Colonic mucosa (tissue), 4 donors: ENCODE measurements around the gene IL36A. TPM values are rescaled to one million over a fixed set of nuclear protein-coding genes. Genes with fewer than 3 reads are reported as not detected.

ENCODE experiments used
- DNase-seq: peaks from one replicate; pipeline ENCODE4 v3.0.0-alpha.2; 2020
- H3K27ac ChIP-seq: fragments of 200-600 bp; one replicate; pipeline ENCODE4 v1.8.0; 2021
- H3K27me3 ChIP-seq: fragments of 200-600 bp; one replicate; pipeline ENCODE4 v1.8.0; 2021
- H3K36me3 ChIP-seq: fragments of 200-600 bp; one replicate; pipeline ENCODE4 v1.8.0; 2021
- H3K4me1 ChIP-seq: fragments of 200-600 bp; one replicate; pipeline ENCODE4 v1.8.0; 2021; ENCODE audit warnings: mild to moderate bottlenecking
- H3K4me3 ChIP-seq: fragments of 200-600 bp; one replicate; pipeline ENCODE4 v1.8.0; 2021
- H3K9ac ChIP-seq, 2 donors: one replicate each; pipeline ENCODE4 v1.7.0; 2013; ENCODE audit warnings: control low read depth in 2 of 2, low read depth in 2 of 2, low read length in 2 of 2
- H3K9me3 ChIP-seq: fragments of 200-600 bp; one replicate; pipeline ENCODE4 v1.8.0; 2021
- intact Hi-C: fragments of 100-400 bp; cut with DNase I; formaldehyde crosslinking; loops from one replicate; pipeline ENCODE4 v1.14.1; 2022
- total RNA-seq, 2 donors: library from RNA; stranded (reverse); fragmentation: NEBNext Ultra II Directional in 1 of 2; extraction: Animal tissue kit (Norgen Biotek cat#: 25700) in 1 of 2; gene quantifications; one replicate each; pipeline ENCODE4 v1.2.1, GENCODE V29; 2021
- TF ChIP-seq, protein P1 (sequence below): fragments of 200-600 bp; IDR thresholded peaks from one replicate; pipeline ENCODE4 v1.8.0; 2022; ENCODE audit warnings: antibody characterized with exemption, mild to moderate bottlenecking
- donor health status: healthy.
- donor health status: DM: no; HTN: no; CAD: no.
- donor health status: DM: no; HTN: no; CAD: no.

Gene IL36A
- total RNA-seq, 2 donors from 2014 or later: not detected

- no peak for DNase-seq
- H3K36me3 ChIP-seq: no peaks in the 10 kb centered on the region
- intact Hi-C loops: no loop called here
Observed at GRCh38 chr2:113057117-113057516, 51.9 kb downstream of the IL36A start.

More at GRCh38 chr2:113057117-113057516, 51.9 kb downstream of the IL36A start:
- H3K27ac ChIP-seq: no peak overlapping the region
- H3K9ac ChIP-seq: no peak overlapping the region
- TF ChIP-seq, protein P1, sequence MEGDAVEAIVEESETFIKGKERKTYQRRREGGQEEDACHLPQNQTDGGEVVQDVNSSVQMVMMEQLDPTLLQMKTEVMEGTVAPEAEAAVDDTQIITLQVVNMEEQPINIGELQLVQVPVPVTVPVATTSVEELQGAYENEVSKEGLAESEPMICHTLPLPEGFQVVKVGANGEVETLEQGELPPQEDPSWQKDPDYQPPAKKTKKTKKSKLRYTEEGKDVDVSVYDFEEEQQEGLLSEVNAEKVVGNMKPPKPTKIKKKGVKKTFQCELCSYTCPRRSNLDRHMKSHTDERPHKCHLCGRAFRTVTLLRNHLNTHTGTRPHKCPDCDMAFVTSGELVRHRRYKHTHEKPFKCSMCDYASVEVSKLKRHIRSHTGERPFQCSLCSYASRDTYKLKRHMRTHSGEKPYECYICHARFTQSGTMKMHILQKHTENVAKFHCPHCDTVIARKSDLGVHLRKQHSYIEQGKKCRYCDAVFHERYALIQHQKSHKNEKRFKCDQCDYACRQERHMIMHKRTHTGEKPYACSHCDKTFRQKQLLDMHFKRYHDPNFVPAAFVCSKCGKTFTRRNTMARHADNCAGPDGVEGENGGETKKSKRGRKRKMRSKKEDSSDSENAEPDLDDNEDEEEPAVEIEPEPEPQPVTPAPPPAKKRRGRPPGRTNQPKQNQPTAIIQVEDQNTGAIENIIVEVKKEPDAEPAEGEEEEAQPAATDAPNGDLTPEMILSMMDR: no peak
- no peak overlapping the region for H3K4me3 ChIP-seq
- H3K9me3 ChIP-seq: no peaks in the 10 kb centered on the region
- no peaks in the 10 kb centered on the region for H3K27me3 ChIP-seq
- H3K4me1 ChIP-seq: no peaks in the 10 kb centered on the region

Other genes starting within 250 kb of the IL36A start
- gene CKAP2L, start 240.8 kb upstream of the IL36A start, total RNA-seq: 10 to 100 TPM in 1 of 2 donors, 1 to 10 TPM in 1; 6.4 to 13.5 TPM
- gene IL1A, start 221.0 kb upstream of the IL36A start, total RNA-seq: under 1 TPM in 1 of 2 donors, not detected in 1; 0.45 TPM
- 1 to 10 TPM; 1.6 to 5.7 TPM for gene IL1B, start 168.7 kb upstream of the IL36A start, total RNA-seq
- under 1 TPM in 1 of 2 donors, not detected in 1; 0.99 TPM for gene IL37, start 94.3 kb upstream of the IL36A start, total RNA-seq
- under 1 TPM; 0.40 to 0.69 TPM for gene IL36G, start 27.5 kb upstream of the IL36A start, total RNA-seq
- not detected for gene IL36B, start 47.4 kb downstream of the IL36A start, total RNA-seq
- not detected for gene IL36RN, start 53.7 kb downstream of the IL36A start, total RNA-seq
- not detected for gene IL1F10, start 62.5 kb downstream of the IL36A start, total RNA-seq
- 1 to 10 TPM; 1.5 to 6.0 TPM for gene IL1RN, start 122.1 kb downstream of the IL36A start, total RNA-seq
- gene PSD4, start 168.5 kb downstream of the IL36A start, total RNA-seq: 10 to 100 TPM; 36.5 to 50.6 TPM